Gastrocnemius medialis (tissue), 4 donors: ENCODE data around the gene ATP13A3. TPM values are rescaled to one million over a fixed set of nuclear protein-coding genes. Genes with fewer than 3 reads are reported as not detected.
"Not testable (repeated sequence)": the region's sequence is repeated elsewhere in the genome, so short reads cannot be mapped to it uniquely, and the experiment has no call there.

ENCODE experiments used
- ATAC-seq, 2 donors: fragments of 150-250 bp; one replicate each; pipeline ENCODE4 v1.9.1; 2016
- DNase-seq, 2 donors: peaks; one replicate each; pipeline ENCODE4 v3.0.0-alpha.2; 2019
- H3K27ac ChIP-seq, 4 donors: fragments of 200-600 bp; sonication (generic); 1 replicate in 1 of 4; 2 replicates in 3 of 4; pipeline ENCODE4 v1.5.1; 2016 to 2018; ENCODE audit warnings: mild to moderate bottlenecking in 2 of 4, moderate library complexity in 1 of 4
- H3K27me3 ChIP-seq, 3 donors: fragments of 200-600 bp; sonication (generic) in 2 of 3; 1 replicate in 1 of 3; 2 replicates in 2 of 3; pipeline versions ENCODE4 v1.5.1 to v1.6.0; 2016 to 2019; ENCODE audit warnings: mild to moderate bottlenecking in 1 of 3, moderate library complexity in 1 of 3
- H3K36me3 ChIP-seq, 2 donors: fragments of 200-600 bp; sonication (generic) in 1 of 2; one replicate each; pipeline ENCODE4 v1.5.1; 2017 to 2018
- H3K4me1 ChIP-seq, 2 donors: fragments of 200-600 bp; sonication (generic) in 1 of 2; one replicate each; pipeline ENCODE4 v1.5.1; 2016 to 2017; ENCODE audit warnings: mild to moderate bottlenecking in 2 of 2
- H3K4me3 ChIP-seq, 4 donors: fragments of 200-600 bp; sonication (generic) in 3 of 4; 1 replicate in 1 of 4; 2 replicates in 3 of 4; pipeline ENCODE4 v1.5.1; 2016 to 2019; ENCODE audit warnings: mild to moderate bottlenecking in 2 of 4
- H3K9me3 ChIP-seq, 3 donors: fragments of 200-600 bp; sonication (generic) in 2 of 3; 1 replicate in 1 of 3; 2 replicates in 2 of 3; pipeline ENCODE4 v1.5.1; 2016 to 2019
- CTCF ChIP-seq, 5 experiments: fragments of 450-650 bp in 3 of 5; fragments of 200-600 bp in 2 of 5; sonication (generic) in 2 of 5; IDR thresholded peaks in 4 of 5; conservative IDR thresholded peaks in 1 of 5; 1 replicate in 4 of 5; 2 replicates in 1 of 5; pipeline ENCODE4 v1.5.1; 2016 to 2019; ENCODE audit warnings: antibody characterized with exemption in 5 of 5, mild to moderate bottlenecking in 3 of 5, moderate library complexity in 3 of 5
- POLR2A ChIP-seq, 2 donors: fragments of 450-650 bp; IDR thresholded peaks; one replicate each; pipeline ENCODE4 v1.6.1; 2017; ENCODE audit warnings: antibody characterized with exemption in 2 of 2, mild to moderate bottlenecking in 2 of 2, moderate library complexity in 2 of 2
- in situ Hi-C, 4 donors: fragments of 200-750 bp; cut with MboI; loops; one replicate each; pipeline versions ENCODE4 v1.15.0 to v1.8.0; 2017; ENCODE audit warnings: low sequenced_read_pairs in 4 of 4
- intact Hi-C: fragments of 100-400 bp; cut with DNase I; formaldehyde crosslinking; loops from one replicate; pipeline ENCODE4 v1.15.1; 2023; ENCODE audit warnings: low total_unique reads
- total RNA-seq, 4 donors: library from RNA; depleted of rRNA; stranded (reverse); fragments of >200 nt; gene quantifications; one replicate each; pipeline versions ENCODE4 v1.1.0 to v1.2.3, GENCODE V29; 2016

The ATP13A3 gene
- total RNA-seq, 4 donors from 2014 or later, result 31.8 to 90.2 (median 57.3) TPM

DNA sequence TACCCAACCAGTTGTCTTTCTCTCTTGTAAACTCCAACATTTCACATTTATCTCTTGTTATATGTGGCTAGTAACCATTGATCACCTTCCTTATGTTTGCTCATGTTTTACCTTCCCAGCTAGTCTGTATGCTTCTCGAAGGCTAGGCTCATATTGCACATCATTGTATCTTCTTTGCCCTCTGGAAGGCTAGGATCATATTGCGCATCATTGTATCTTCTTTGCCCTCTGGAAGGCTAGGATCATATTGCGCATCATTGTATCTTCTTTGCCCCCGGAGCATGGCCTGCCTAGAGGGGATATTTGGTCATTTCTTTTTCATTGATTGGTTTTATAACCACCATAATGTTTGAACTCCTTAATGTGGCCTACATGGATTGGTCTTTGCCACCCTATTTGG is 39.4 kb upstream of the ATP13A3 start:
- Histone ChIP-seq H3K27me3 (no peaks in the 10 kb centered on the region), H3K27ac (no peak overlapping the region), H3K9me3 (no peaks in the 10 kb centered on the region), H3K36me3 (no peaks in the 10 kb centered on the region), H3K4me1 (peaks cover 5 to 7% of the 10 kb centered on the region in 2 donors), H3K4me3 (no peak overlapping the region)
- DNase-seq, result no peak
- in situ Hi-C loops (no loop called here), intact Hi-C loops (no loop called here)
- no peak for TF ChIP-seq CTCF (IDR thresholded peaks at IDR 0.05 in 4 of 5, conservative IDR thresholded peaks at IDR 0.05 in 1 of 5)
- no peak for TF ChIP-seq POLR2A (IDR thresholded peaks at IDR 0.05)
- no peak for ATAC-seq

DNA sequence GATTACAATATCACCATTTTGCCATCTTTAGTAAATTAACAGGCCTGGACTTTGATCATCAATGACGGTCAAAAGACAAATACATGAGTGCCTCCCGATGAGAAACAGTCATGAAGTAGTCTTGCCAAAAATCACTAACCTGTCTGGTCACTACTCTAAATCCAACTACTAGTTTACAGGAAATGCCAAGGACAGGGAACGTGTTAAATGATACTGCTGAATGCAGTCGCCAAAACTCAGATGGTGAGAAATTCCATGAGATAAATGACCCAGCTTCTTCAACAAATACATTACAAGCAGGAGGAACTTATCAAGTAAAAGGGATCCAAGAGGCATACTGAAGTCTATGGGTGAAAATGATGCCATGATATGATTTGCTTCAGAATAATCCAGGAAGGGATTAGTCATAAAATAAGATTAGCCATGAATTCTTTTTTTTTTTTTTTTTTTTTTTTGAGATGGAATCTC is 35.8 kb upstream of the ATP13A3 start:
- Histone ChIP-seq H3K27ac (no peak overlapping the region), H3K36me3 (no peaks in the 10 kb centered on the region), H3K4me3 (no peak overlapping the region), H3K4me1 (peaks cover 5 to 7% of the 10 kb centered on the region in 2 donors), H3K9me3 (no peaks in the 10 kb centered on the region), H3K27me3 (no peaks in the 10 kb centered on the region)
- in situ Hi-C loops, result no loop called here
- DNase-seq, result no peak
- TF ChIP-seq POLR2A (IDR thresholded peaks at IDR 0.05) (no peak), CTCF (IDR thresholded peaks at IDR 0.05 in 4 of 5, conservative IDR thresholded peaks at IDR 0.05 in 1 of 5) (no peak)
- intact Hi-C loops, result no loop called here
- ATAC-seq, result peak in 1 of 2 donors; percentile 30

DNA sequence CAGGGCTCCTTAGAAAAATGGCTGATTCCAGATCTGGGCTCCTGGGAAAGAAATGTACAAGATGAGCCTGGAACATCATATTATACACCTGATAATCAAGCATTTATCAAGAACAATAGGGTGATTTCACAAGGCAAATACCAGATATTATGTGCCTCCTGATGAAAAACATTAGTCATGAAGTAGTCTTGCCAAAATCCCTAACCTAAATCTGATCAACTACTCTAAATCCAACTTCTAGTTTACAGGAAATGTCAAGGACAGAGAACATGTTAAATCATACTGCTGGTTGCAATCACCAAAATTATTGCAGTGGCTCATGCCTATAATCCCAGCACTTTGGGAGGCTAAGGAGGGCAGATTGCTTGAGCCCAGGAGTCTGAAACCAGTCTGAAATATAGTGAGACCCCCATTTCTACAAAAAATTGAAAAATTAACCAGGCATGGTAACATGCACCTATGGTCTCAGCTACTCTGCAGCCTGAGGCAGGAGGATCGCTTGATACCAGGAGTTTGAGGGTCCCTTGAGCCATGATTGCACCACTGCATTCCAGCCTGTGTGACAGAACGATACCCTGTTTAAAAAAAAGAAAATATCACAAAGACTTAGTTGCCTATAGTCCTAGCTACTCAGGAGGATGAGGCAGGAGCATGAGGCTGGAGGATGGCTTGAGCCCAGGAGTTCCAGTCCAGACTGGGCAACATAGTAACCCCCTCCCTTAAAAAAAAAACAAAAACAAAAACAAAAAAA is 34.9 kb upstream of the ATP13A3 start:
- no peaks in the 10 kb centered on the region for H3K27me3 ChIP-seq
- intact Hi-C loops (no loop called here), in situ Hi-C loops (no loop called here)
- no peak overlapping the region for H3K4me3 ChIP-seq
- no peak overlapping the region for H3K27ac ChIP-seq
- no peaks in the 10 kb centered on the region for H3K9me3 ChIP-seq
- ATAC-seq (peak in 1 of 2 donors; percentile 23), DNase-seq (peak in 1 of 2 donors; percentile 15)
- peaks cover 5 to 7% of the 10 kb centered on the region in 2 donors for H3K4me1 ChIP-seq
- H3K36me3 ChIP-seq, result no peaks in the 10 kb centered on the region
- TF ChIP-seq POLR2A (IDR thresholded peaks at IDR 0.05) (no peak), CTCF (IDR thresholded peaks at IDR 0.05 in 4 of 5, conservative IDR thresholded peaks at IDR 0.05 in 1 of 5) (no peak)

GRCh38 chr3:194520682-194521162 is 33.9 kb upstream of the ATP13A3 start:
- H3K4me1 ChIP-seq, H3K9me3 ChIP-seq, in situ Hi-C loops, H3K27me3 ChIP-seq, ATAC-seq, intact Hi-C loops, H3K36me3 ChIP-seq, H3K27ac ChIP-seq, H3K4me3 ChIP-seq, DNase-seq: not testable (repeated sequence)

- in situ Hi-C loops, result not testable (repeated sequence)
These were observed 33.4 kb upstream of the ATP13A3 start for GRCh38 chr3:194520201-194520600.

More at GRCh38 chr3:194520201-194520600, 33.4 kb upstream of the ATP13A3 start:
- H3K4me1 ChIP-seq, H3K4me3 ChIP-seq, H3K27me3 ChIP-seq, ATAC-seq, H3K27ac ChIP-seq, DNase-seq, H3K9me3 ChIP-seq, H3K36me3 ChIP-seq, intact Hi-C loops: not testable (repeated sequence)
